HEK293T (cell line): ENCODE results near the gene HSPB7.
"Not testable (repeated sequence)": the region's sequence is repeated elsewhere in the genome, so short reads cannot be mapped to it uniquely, and the experiment has no call there.

ENCODE experiments used
- CTCF ChIA-PET: fragments of 350-600 bp; formaldehyde crosslinking; extraction: SDS; loops from one replicate; lab custom pipeline; 2021; ENCODE audit warnings: antibody characterized with exemption, inconsistent platforms; lab: Yijun Ruan, JAX
- POLR2A ChIA-PET: fragments of 350-600 bp; formaldehyde crosslinking; extraction: SDS; loops from one replicate; lab custom pipeline; 2020; ENCODE audit warnings: antibody characterized with exemption, inconsistent platforms; lab: Yijun Ruan, JAX
- DNase-seq: peaks from one replicate; pipeline ENCODE4 v3.0.0; 2012; ENCODE audit warnings: mixed read lengths; ENCODE audit errors: extremely low spot score
- ARNT ChIP-seq: fragments of 450-650 bp; IDR thresholded peaks from 2 replicates; pipeline ENCODE4 v1.6.1; 2017; ENCODE audit warnings: mild to moderate bottlenecking
- BHLHE40 ChIP-seq: fragments of 450-650 bp; IDR thresholded peaks from 2 replicates; pipeline ENCODE4 v1.6.1; 2016; ENCODE audit warnings: mild to moderate bottlenecking, moderate library complexity, borderline replicate concordance
- CTBP1 ChIP-seq: fragments of 450-650 bp; IDR thresholded peaks from 2 replicates; pipeline ENCODE4 v1.6.1; 2016; ENCODE audit warnings: borderline replicate concordance
- ELF4 ChIP-seq: fragments of 450-650 bp; IDR thresholded peaks from 2 replicates; pipeline ENCODE4 v1.6.1; 2017; ENCODE audit warnings: antibody characterized with exemption
- FOXA1 ChIP-seq: fragments of 450-650 bp; IDR thresholded peaks from 2 replicates; pipeline ENCODE4 v1.6.1; 2016; ENCODE audit warnings: mild to moderate bottlenecking
- FOXK2 ChIP-seq: fragments of 450-650 bp; IDR thresholded peaks from 2 replicates; pipeline ENCODE4 v1.6.1; 2016; ENCODE audit warnings: mild to moderate bottlenecking
- FOXM1 ChIP-seq: fragments of 450-650 bp; IDR thresholded peaks from 2 replicates; pipeline ENCODE4 v1.6.1; 2017; ENCODE audit warnings: mild to moderate bottlenecking, borderline replicate concordance
- HDGF ChIP-seq: fragments of 450-650 bp; IDR thresholded peaks from 2 replicates; pipeline ENCODE4 v1.6.1; 2017; ENCODE audit warnings: antibody characterized with exemption, borderline replicate concordance
- L3MBTL2 ChIP-seq: fragments of 450-650 bp; conservative IDR thresholded peaks from 2 replicates; pipeline ENCODE4 v1.6.1; 2016; ENCODE audit warnings: mild to moderate bottlenecking
- LEF1 ChIP-seq: fragments of 450-650 bp; IDR thresholded peaks from 2 replicates; pipeline ENCODE4 v1.6.1; 2017; ENCODE audit warnings: mild to moderate bottlenecking, borderline replicate concordance
- NFRKB ChIP-seq: fragments of 450-650 bp; IDR thresholded peaks from 2 replicates; pipeline ENCODE4 v1.6.1; 2016; ENCODE audit warnings: mild to moderate bottlenecking, moderate library complexity
- SP1 ChIP-seq: fragments of 450-650 bp; IDR thresholded peaks from 2 replicates; pipeline ENCODE4 v1.6.1; 2017
- SUZ12 ChIP-seq: fragments of 450-650 bp; IDR thresholded peaks from 2 replicates; pipeline ENCODE4 v1.6.1; 2016; ENCODE audit warnings: mild to moderate bottlenecking
- TARDBP ChIP-seq: fragments of 450-650 bp; IDR thresholded peaks from 2 replicates; pipeline ENCODE4 v1.6.1; 2016
- ZNF384 ChIP-seq: fragments of 450-650 bp; IDR thresholded peaks from 2 replicates; pipeline ENCODE4 v1.6.1; 2016
- TF ChIP-seq, protein P1 (sequence below): fragments of 450-650 bp; IDR thresholded peaks from 2 replicates; pipeline ENCODE4 v1.6.1; 2016

The HSPB7 gene

DNA sequence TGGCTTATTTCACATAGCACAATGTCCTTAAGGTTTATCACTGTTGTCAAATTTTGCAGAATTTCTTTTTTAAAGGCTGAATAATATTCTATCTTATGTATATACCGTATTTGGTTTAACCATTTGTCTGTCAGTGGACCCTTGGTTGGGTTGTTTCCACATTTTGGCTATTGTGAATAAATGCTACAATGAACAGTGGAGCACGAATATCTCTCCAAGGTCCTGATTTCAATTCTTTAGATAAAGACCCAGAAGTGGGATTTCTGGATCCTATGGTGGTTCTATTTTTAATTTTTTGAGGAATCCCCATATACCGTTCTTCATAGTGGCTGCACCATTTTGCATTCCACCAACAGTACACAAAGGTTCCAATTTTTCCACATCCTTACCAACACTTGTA is 36.2 kb downstream of the HSPB7 start:
- ChIA-PET CTCF (no interaction called here), POLR2A (no interaction called here)
- DNase-seq: no peak
- TF ChIP-seq TARDBP (no peak), LEF1 (no peak), NFRKB (no peak), L3MBTL2 (no peak), ELF4 (no peak), SUZ12 (no peak), FOXK2 (no peak), ZNF384 (no peak), HDGF (no peak), BHLHE40 (no peak), FOXA1 (no peak), SP1 (no peak), ARNT (no peak), CTBP1 (no peak), FOXM1 (no peak)
- TF ChIP-seq, protein P1, sequence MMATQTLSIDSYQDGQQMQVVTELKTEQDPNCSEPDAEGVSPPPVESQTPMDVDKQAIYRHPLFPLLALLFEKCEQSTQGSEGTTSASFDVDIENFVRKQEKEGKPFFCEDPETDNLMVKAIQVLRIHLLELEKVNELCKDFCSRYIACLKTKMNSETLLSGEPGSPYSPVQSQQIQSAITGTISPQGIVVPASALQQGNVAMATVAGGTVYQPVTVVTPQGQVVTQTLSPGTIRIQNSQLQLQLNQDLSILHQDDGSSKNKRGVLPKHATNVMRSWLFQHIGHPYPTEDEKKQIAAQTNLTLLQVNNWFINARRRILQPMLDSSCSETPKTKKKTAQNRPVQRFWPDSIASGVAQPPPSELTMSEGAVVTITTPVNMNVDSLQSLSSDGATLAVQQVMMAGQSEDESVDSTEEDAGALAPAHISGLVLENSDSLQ: no peak

DNA sequence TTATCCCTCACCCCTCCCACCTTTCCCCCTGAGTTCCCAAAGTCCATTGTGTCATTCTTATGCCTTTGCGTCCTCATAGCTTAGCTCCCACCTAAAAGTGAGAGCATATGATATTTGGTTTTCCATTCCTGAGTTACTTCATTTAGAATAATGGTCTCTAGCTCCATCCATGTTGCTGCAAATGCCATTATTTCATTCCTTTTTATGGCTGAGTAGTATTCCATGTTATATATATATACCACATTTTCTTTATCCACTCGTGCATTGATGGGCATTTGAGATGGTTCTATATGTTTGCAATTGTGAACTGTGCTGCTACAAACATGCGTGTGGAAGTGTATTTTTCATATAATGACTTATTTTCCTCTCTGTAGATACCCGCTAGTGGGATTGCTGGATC is 39.9 kb downstream of the HSPB7 start:
- CTCF ChIA-PET, DNase-seq, POLR2A ChIA-PET: not testable (repeated sequence)

DNA sequence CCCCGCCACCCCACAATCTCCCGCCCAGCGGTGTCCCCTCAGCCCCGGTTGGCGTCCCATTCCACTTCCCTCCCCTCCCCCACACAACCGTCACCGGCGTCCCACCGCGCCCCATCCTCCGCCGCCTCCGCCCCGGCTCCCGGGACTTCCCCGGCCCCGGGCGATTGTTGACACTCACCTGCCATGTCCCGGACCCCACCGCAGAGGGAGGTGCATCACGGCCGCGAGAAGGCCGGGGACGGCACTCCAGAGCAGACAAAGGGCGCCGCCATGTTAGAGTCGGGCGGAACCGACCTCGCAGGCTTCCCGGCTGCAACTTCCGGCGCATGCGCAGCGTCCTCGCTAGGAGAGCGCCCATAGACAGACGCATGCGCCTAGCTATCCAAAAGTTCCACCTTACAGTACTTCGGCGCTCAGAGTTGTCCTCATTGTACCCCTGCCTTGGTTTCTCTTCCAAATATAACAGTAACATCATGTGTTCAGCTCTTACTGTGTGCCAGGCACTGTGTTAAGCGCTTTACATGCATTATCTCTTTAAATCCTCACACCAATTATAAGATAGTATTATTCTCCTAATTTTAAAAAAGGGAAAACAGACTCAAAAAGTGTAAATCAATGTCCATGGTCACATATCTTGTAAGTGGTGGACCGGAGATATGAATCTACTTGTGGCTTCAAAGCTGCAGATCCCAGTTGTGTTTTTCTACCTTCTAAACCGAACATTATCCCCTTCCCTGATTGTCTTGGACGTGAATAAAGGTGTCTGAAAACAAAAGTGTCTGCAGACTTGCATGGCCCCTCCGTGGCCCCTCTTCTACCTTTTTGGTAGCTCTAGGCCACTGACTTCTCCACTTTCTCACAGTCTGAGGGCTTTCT is 41.8 kb downstream of the HSPB7 start, which contains the start of gene ZBTB17:
TSS of gene ZBTB17 (minus strand) at position 297 of the 876 bp plus-strand sequence. CDS start 27,606 bp downstream, outside the sequence.
- ChIA-PET POLR2A (interaction anchor here (0.5 to 2.7 kb wide), 18 partner anchors 9 to 713 kb away, joined by 3 to 13 read pairs (median 4); partner anchors contain the start of gene SPEN), CTCF (interaction anchor here (0.6 to 2.6 kb wide), 2 partner anchors 184 to 214 kb away, joined by 3 to 11 read pairs; no protein-coding TSS in a partner anchor)
- TF ChIP-seq SP1: no peak
- no peak for TF ChIP-seq BHLHE40
- TF ChIP-seq SUZ12: no peak
- peak; percentile 88 for TF ChIP-seq ELF4
- TF ChIP-seq HDGF: no peak
- DNase-seq: peak; percentile 97

DNA sequence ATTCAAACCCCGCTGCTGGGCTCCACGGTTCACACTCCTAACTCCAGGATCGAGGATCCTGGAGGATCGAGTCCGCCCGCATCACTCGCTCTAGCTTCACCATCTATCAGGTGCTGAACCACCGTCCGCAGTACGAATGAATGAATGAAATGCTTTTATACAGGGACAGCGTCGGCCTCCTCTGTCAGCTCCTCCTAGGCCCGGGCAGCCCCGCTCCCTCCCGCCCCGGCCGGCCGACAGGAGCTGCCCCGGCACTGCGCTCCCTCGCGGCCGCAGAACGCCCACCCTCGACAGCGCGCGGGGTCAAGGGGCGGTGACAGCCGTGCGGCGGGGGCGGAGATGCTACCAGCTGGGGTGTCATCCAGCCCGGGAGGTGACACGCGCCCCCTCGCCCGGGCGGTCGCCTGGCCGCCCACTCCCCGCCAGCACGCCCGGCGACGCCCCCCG is 42.5 kb downstream of the HSPB7 start:
- POLR2A ChIA-PET: interaction anchor here (0.6 to 2.7 kb wide), 16 partner anchors 9 to 192 kb away, joined by 3 to 13 read pairs (median 4); partner anchors contain the start of gene SPEN

DNA sequence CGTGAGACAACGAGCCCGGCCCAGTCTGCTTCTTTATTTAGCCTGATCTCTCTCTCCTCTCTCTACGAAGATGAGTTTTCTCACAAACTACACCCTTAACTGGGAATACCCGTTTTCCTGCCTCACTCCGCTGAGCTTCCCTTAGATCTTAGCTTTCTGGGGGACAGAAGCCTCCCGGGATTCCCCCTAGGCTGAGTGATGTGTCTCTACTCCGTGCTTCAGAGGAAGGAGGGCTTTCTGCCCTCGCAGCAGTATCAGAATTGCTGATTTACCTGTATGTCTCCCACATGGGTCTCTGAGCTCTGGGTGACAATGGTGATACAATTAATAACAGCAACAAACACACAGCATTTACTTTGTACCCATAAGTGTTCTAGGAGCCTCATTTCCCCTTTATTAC is 43.0 kb downstream of the HSPB7 start:
- no peak for DNase-seq
- POLR2A ChIA-PET: interaction anchor here (0.7 to 2.7 kb wide), 8 partner anchors 10 to 141 kb away, joined by 3 to 13 read pairs (median 6); partner anchors contain the start of gene SPEN
- TF ChIP-seq CTBP1: no peak
- no peak for TF ChIP-seq ARNT
- TF ChIP-seq NFRKB: no peak
- no peak for TF ChIP-seq FOXK2
- no peak for TF ChIP-seq TARDBP
- TF ChIP-seq BHLHE40: no peak
- no peak for TF ChIP-seq FOXA1
- TF ChIP-seq, protein P1: no peak
- no peak for TF ChIP-seq SUZ12
- TF ChIP-seq FOXM1: no peak
- no peak for TF ChIP-seq L3MBTL2
- no peak for TF ChIP-seq ELF4
- no peak for TF ChIP-seq LEF1
- no peak for TF ChIP-seq ZNF384
- TF ChIP-seq SP1: no peak
- CTCF ChIA-PET: interaction anchor here (1.2 to 2.6 kb wide), 2 partner anchors 10 to 183 kb away, joined by 4 to 11 read pairs; no protein-coding TSS in a partner anchor

More for the DNA sequence above, 42.5 kb downstream of the HSPB7 start:
- TF ChIP-seq NFRKB (no peak), ZNF384 (no peak), CTBP1 (no peak)
- CTCF ChIA-PET: interaction anchor here (1.2 to 2.6 kb wide), 2 partner anchors 11 to 184 kb away, joined by 4 to 11 read pairs; no protein-coding TSS in a partner anchor
- peak; percentile 74 for DNase-seq

DNA sequence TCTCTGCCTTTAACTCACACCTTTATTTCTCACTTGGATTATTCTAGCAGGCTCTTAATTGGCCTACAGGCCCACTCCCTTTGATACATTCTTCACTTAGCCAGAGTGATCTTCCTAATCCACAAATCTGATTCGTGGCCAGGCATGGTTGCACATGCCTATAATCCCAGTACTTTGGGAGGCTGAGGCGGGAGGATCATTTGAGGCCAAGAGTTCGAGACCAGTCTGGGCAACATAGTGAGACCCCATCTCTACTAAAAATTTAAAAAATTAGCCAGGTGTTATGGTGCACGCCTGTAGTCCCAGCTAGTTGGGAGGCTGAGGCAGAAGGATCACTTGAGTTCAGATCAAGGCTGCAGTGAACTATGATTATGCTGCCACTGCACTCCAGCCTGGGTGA is 44.1 kb downstream of the HSPB7 start:
- ChIA-PET POLR2A (interaction anchor here (0.8 kb wide), 1 partner anchor 10 kb away, joined by 3 read pairs; no protein-coding TSS in a partner anchor), CTCF (no interaction called here)
- DNase-seq: no peak
- TF ChIP-seq CTBP1 (no peak), BHLHE40 (no peak), L3MBTL2 (no peak), FOXK2 (no peak), NFRKB (no peak), HDGF (no peak), SP1 (no peak), FOXA1 (no peak), LEF1 (no peak)
- TF ChIP-seq, protein P1: no peak
